OCI-LY3 (cell line): ENCODE data around the gene PITPNM1.

Source experiments
- H2AFZ ChIP-seq: fragments of 200-600, 300-600 bp; shearing (Covaris generic); 2 replicates; pipeline ENCODE4 v1.6.0; 2014; ENCODE audit warnings: antibody characterized with exemption, low read depth, low read length
- H3K27ac ChIP-seq: fragments of 200-600, 300-600 bp; sonication (generic); 2 replicates; pipeline ENCODE4 v1.5.1; 2014; ENCODE audit warnings: mild to moderate bottlenecking, low read length, moderate library complexity, mixed read lengths
- H3K27me3 ChIP-seq: fragments of 200-600, 300-600 bp; sonication (generic); 2 replicates; pipeline ENCODE4 v1.6.1; 2014; ENCODE audit warnings: low read depth, low read length, mixed read lengths
- H3K36me3 ChIP-seq: fragments of 200-600, 300-600 bp; sonication (generic); replicated peaks from 2 replicates; pipeline ENCODE3; 2014; ENCODE audit warnings: low read depth, low read length, mixed read lengths
- H3K4me1 ChIP-seq: fragments of 300-600, 200-600 bp; sonication (generic); 2 replicates; pipeline ENCODE4 v1.6.1; 2014; ENCODE audit warnings: low read length, mixed read lengths
- H3K4me2 ChIP-seq: fragments of 200-600, 300-600 bp; sonication (generic); 2 replicates; pipeline ENCODE4 v1.6.1; 2014; ENCODE audit warnings: low read length, mixed read lengths
- H3K4me3 ChIP-seq: fragments of 300-600, 200-600 bp; sonication (generic); 2 replicates; pipeline ENCODE4 v1.5.1; 2014; ENCODE audit warnings: antibody characterized with exemption, mild to moderate bottlenecking, low read length, moderate library complexity
- H3K79me2 ChIP-seq: fragments of 300-600, 200-600 bp; shearing (Covaris generic); 2 replicates; pipeline ENCODE4 v1.6.1; 2014; ENCODE audit warnings: mild to moderate bottlenecking, low read length, mixed read lengths
- H3K9ac ChIP-seq: fragments of 300-600, 200-600 bp; shearing (Covaris generic); 2 replicates; pipeline ENCODE4 v1.6.0; 2014; ENCODE audit warnings: mild to moderate bottlenecking, low read length, moderate library complexity
- H3K9me3 ChIP-seq: fragments of 200-600, 300-600 bp; shearing (Covaris generic); 2 replicates; pipeline ENCODE4 v1.6.1; 2014; ENCODE audit warnings: low read length, mixed read lengths; ENCODE audit not compliant: insufficient read depth
- H4K20me1 ChIP-seq: fragments of 200-600, 300-600 bp; sonication (generic); 2 replicates; pipeline ENCODE4 v1.6.1; 2016; ENCODE audit warnings: low read length, mixed read lengths; ENCODE audit not compliant: insufficient read depth
- CTCF ChIP-seq: fragments of 200-600, 300-600 bp; sonication (generic); IDR thresholded peaks from 2 replicates; pipeline ENCODE4 v1.5.1; 2014; ENCODE audit warnings: antibody characterized with exemption, low read length, low read depth
- EZH2phosphoT487 ChIP-seq: fragments of 200-600 bp; shearing (Covaris generic); IDR thresholded peaks from 2 replicates; pipeline ENCODE4 v1.6.1; 2018; ENCODE audit warnings: antibody characterized with exemption, mixed run types, low read depth

The PITPNM1 gene

GRCh38 chr11:67494371-67495233, 10.6 kb downstream of the PITPNM1 start:
- Histone ChIP-seq H2AFZ (no peak overlapping the region), H3K4me3 (no peak overlapping the region), H3K4me2 (no peak overlapping the region), H3K36me3 (peaks cover 72% of the 10 kb centered on the region), H3K27me3 (no peaks in the 10 kb centered on the region), H3K4me1 (no peaks in the 10 kb centered on the region), H3K79me2 (no peaks in the 10 kb centered on the region), H3K9me3 (no peaks in the 10 kb centered on the region), H3K27ac (no peak overlapping the region), H4K20me1 (no peaks in the 10 kb centered on the region), H3K9ac (no peak overlapping the region)
- TF ChIP-seq EZH2phosphoT487 (no peak), CTCF (no peak)

- Histone ChIP-seq H3K36me3 (peaks cover 75% of the 10 kb centered on the region), H4K20me1 (no peaks in the 10 kb centered on the region), H3K27me3 (no peaks in the 10 kb centered on the region), H3K4me2 (no peak overlapping the region), H3K27ac (no peak overlapping the region), H3K79me2 (no peaks in the 10 kb centered on the region), H2AFZ (no peak overlapping the region), H3K4me3 (no peak overlapping the region), H3K4me1 (no peaks in the 10 kb centered on the region), H3K9ac (no peak overlapping the region), H3K9me3 (no peaks in the 10 kb centered on the region)
- TF ChIP-seq EZH2phosphoT487 (no peak), CTCF (no peak)
These were observed 11.4 kb downstream of the PITPNM1 start for GRCh38 chr11:67493548-67494370.

- no peak overlapping the region for H3K4me2 ChIP-seq
- no peak overlapping the region for H3K27ac ChIP-seq
- H3K4me3 ChIP-seq = no peak overlapping the region
- H3K79me2 ChIP-seq = peaks cover 3% of the 10 kb centered on the region; the same call in 1 of the 2 replicates
- no peak overlapping the region for H3K9ac ChIP-seq
- TF ChIP-seq CTCF (no peak), EZH2phosphoT487 (no peak)
- H3K27me3 ChIP-seq = no peaks in the 10 kb centered on the region
- H2AFZ ChIP-seq = no peak overlapping the region
- H3K9me3 ChIP-seq = no peaks in the 10 kb centered on the region
- peaks cover 3% of the 10 kb centered on the region for H3K4me1 ChIP-seq
- peaks cover 71% of the 10 kb centered on the region for H3K36me3 ChIP-seq
- peaks cover 3% of the 10 kb centered on the region; the same call in 1 of the 2 replicates for H4K20me1 ChIP-seq
These were observed 12.2 kb downstream of the PITPNM1 start for GRCh38 chr11:67492801-67493547.
